Testis (tissue), 2 donors: ENCODE data around the gene CCL28.

Source experiments
- POLR2A ChIP-seq: fragments of 450-650 bp; IDR thresholded peaks from one replicate; pipeline ENCODE4 v1.6.1; 2017; ENCODE audit warnings: antibody characterized with exemption, mild to moderate bottlenecking, moderate library complexity
- TF ChIP-seq, protein P1 (sequence below), 3 experiments: fragments of 450-650 bp in 2 of 3; fragments of 200-600 bp in 1 of 3; sonication (generic) in 1 of 3; IDR thresholded peaks; one replicate each; pipeline ENCODE4 v1.5.1; 2016 to 2019; ENCODE audit warnings: antibody characterized with exemption in 3 of 3, mild to moderate bottlenecking in 2 of 3, moderate library complexity in 1 of 3

DNA sequence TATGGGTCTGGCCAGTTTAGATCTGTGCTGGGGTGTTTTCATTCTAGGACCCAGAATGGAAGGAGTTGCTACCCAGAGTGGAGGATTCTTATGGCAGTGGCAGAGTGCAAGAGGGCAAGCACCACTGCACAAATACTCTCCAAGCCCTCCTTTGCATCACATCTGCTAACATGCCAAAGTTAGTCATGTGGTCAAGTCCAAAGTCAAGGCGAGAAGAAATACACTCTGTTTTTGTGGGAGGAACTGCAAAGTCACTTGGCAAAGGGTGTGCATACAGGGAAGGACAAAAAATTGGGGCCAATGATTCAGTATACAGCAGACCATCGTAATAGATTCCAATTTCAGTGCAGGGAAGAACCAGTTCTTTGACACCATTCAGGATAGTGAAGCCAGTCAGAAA lies 55.1 kb downstream of the CCL28 start:
- TF ChIP-seq, protein P1, sequence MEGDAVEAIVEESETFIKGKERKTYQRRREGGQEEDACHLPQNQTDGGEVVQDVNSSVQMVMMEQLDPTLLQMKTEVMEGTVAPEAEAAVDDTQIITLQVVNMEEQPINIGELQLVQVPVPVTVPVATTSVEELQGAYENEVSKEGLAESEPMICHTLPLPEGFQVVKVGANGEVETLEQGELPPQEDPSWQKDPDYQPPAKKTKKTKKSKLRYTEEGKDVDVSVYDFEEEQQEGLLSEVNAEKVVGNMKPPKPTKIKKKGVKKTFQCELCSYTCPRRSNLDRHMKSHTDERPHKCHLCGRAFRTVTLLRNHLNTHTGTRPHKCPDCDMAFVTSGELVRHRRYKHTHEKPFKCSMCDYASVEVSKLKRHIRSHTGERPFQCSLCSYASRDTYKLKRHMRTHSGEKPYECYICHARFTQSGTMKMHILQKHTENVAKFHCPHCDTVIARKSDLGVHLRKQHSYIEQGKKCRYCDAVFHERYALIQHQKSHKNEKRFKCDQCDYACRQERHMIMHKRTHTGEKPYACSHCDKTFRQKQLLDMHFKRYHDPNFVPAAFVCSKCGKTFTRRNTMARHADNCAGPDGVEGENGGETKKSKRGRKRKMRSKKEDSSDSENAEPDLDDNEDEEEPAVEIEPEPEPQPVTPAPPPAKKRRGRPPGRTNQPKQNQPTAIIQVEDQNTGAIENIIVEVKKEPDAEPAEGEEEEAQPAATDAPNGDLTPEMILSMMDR (IDR thresholded peaks at IDR 0.05): no peak
- no peak for TF ChIP-seq POLR2A
